Umbilical cord (tissue), 2 donors: ENCODE measurements around the gene HAGH. TPM values are rescaled to one million over a fixed set of nuclear protein-coding genes. Genes with fewer than 3 reads are reported as not detected.

Source experiments
- DNase-seq: peaks from one replicate; pipeline ENCODE4 v3.0.0-alpha.2; 2015; ENCODE audit warnings: low spot score
- total RNA-seq: library from RNA; depleted of rRNA; stranded (reverse); fragments of >200 nt; gene quantifications from one replicate; pipeline ENCODE4 v1.2.3, GENCODE V29; 2014; ENCODE audit warnings: low replicate concordance; ENCODE audit not compliant: insufficient read depth

Gene HAGH
- total RNA-seq, 1 donor from 2014 or later, result 34.4 TPM

DNA sequence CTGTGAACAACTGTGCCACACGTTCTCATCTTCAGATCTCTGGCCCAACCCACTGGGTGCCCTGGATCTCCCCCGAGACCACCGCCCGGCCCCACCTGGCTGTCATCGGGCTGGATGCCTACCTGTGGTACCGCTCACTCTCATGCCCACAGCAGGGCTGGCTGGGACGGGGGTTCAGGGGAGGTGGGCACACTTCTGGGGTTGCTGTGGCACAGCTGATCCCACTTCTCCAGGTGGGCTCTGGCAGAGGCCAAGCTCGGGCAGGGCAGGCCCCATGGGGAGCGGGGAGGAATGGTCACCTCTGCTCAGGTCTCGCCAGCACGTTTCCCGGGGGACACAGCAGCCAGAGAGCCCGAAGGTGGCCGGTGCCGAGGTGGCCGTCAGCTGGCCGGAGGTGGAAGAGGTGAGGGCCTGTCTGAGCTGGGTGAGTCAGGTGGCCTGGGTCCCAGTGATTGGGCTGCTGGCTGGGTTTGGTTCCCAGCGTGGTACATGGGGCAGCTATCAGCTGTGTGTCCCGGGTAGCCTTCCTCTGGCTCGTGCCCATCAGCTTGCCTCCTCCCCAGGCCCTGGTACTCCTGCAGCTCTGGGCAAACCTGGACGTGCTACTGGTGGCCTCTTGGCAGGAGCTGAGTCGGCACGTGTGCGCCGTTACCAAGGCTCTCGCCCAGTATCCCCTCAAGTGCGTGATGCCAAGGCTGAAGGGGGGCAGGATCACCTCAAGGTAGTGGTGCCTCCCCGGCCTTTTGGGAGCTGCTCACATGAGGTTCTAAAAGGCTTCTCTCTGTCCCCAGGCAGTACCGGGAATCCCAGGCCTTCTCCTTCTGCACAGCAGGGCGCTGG lies 51.4 kb downstream of the HAGH start:
- DNase-seq, result no peak

DNA sequence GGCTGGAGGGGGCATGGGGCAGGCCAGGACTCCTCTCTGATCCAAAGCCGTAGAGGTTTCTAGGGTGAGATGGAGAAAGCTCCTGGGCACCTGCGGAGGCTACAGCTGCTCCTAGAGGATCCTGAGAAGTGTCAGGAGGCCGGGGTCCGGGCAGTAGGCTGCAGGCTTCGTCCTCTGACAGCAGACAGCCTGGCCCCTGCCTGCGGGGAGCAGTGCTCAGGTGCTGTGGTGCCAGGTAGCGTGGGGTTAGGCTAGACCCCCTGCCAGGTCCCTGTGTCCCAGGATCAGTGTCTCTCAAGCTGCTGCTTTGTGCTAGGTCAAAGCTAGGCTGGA lies 52.2 kb downstream of the HAGH start:
- DNase-seq, result no peak

GRCh38 chr16:1773703-1774447 lies 52.8 kb downstream of the HAGH start:
- DNase-seq, result no peak

- peak; percentile 80 for DNase-seq
These were observed 53.5 kb downstream of the HAGH start, which contains the start of gene MRPS34 for GRCh38 chr16:1772908-1773702. Gene MRPS34 (minus strand): TSS chr16:1773134. CDS start chr16:1773119, 15 bp downstream.

DNA sequence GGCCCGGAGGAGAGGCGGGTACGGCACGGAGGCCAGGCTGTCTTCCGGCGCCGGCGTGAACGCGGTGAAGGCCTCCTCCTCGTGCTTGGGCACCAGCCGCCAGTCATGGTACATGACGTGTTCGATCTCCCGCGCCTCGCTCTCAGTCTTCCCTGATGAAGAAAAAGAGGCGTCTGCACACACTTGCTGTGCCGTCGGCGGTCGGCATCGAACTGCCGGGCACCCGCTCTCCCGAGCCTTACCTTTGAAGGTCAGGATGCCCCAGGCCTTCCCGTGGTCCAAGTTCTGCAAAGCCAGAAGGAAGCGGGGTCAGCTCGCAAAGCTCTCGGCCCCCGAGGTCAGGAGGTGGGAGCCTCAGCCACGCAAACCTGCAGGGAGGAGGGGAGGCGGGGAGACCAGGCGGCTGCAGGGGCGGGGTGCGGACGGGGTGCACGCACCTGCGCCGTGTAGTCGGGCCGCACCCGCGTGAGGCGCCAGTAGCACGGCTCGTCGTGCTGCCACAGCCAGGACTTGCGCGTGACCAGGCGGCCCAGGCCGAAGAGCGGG lies 54.2 kb downstream of the HAGH start, which contains the start of gene EME2:
TSS of gene EME2 (plus strand) at position 449 of the 546 bp plus-strand sequence. CDS start 418 bp downstream, outside the sequence.
- no peak for DNase-seq

DNA sequence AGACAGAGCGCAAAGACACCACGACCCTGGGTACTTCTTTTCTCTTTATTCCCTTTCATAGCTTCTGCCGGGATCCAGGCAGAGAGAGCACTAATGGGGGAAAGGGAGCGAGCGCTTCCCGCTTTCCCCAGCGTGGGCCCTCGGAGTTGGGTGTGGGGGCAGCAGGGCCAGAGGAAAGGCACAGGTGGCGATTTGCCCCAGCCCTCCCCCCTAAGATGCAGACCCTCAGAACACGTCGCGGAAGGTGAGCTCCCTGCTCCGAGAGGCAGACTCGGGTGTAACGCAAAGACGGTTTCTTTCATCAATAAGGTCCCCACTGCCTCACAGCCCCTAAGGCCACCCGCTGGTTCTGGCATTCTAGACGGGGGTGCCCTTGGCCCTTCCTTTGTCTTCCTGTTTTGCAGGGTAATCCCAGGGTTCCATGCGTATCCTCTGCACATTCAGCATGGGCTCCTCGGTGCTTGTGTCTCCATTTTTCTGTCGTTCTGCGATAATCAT lies 54.7 kb downstream of the HAGH start:
- no peak for DNase-seq

DNA sequence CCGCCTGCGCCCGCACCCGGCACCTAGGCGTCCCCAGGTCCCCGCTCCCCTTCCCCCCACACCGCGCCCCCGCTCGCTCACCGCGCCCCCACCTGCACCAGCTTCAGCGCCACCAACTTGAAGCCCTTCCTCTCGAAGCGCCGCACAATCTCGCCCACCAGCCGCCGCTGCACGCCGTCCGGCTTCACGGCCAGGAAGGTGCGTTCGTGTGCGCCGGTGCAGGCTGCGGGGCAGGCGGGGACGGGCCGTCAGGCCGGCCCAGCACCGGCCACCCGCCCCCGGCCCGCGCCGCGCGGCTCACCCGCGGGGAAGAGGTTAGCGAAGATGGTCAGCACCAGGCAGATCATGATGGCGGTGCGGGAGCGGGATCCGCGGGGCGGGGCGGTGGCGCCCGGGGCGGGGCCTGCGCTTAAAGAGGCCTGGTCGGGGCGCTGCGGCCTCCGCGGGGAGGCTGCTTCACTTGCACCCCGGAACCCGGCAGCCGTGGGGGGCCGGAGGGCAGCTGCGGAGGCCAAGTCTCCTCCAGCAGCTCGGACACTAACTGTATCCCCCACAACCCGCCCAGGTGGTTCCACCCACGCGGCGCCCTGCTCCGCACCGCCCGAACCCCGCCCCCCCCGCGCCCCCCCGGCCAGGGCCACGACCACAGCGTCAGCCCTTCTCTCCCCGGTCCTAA lies 55.3 kb downstream of the HAGH start, which contains the start of gene NME3:
TSS of gene NME3 (minus strand) at position 356 of the 676 bp plus-strand sequence. CDS start at position 347, 9 bp downstream.
- DNase-seq, result peak; percentile 73

DNA sequence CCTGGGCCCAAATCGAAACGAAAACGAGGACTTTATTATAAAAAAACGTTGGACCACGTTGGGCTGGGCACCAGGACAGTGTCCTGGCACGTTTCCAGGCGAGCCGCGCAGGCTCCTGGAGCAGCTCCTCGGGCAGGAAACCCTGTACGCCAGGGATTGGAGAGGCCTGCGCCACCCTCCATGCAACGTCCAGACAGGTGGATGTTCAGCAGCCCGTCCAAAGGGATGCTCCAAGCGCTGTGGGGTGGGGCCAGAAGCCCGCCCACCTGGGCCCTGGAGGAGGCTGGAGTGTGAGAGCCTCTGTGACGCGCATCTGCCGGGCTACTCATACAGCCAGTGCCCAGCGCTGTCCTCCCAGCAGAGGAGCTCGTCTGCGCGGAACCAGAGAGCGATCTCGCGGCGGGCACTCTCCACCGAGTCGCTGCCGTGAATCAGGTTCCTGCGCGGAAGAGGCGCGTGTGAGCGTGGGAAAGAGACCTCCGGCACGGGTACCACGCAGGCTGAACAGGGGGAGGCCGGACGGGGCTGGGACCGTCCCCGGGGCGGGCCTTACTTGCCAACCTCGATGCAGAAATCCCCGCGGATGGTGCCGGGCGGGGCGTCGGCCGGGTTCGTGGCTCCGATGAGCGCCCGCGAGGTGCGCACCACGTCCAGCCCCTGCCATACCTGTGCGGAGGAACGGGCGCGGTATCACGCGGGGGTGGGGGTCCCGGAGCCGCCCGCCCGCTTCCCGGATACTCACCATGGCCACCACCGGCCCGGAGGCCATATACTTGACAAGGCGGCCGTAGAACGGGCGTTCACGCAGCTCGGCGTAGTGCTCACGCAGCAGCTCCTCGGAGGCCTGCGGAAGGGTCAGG lies 56.1 kb downstream of the HAGH start:
- peak; percentile 40 for DNase-seq

DNA sequence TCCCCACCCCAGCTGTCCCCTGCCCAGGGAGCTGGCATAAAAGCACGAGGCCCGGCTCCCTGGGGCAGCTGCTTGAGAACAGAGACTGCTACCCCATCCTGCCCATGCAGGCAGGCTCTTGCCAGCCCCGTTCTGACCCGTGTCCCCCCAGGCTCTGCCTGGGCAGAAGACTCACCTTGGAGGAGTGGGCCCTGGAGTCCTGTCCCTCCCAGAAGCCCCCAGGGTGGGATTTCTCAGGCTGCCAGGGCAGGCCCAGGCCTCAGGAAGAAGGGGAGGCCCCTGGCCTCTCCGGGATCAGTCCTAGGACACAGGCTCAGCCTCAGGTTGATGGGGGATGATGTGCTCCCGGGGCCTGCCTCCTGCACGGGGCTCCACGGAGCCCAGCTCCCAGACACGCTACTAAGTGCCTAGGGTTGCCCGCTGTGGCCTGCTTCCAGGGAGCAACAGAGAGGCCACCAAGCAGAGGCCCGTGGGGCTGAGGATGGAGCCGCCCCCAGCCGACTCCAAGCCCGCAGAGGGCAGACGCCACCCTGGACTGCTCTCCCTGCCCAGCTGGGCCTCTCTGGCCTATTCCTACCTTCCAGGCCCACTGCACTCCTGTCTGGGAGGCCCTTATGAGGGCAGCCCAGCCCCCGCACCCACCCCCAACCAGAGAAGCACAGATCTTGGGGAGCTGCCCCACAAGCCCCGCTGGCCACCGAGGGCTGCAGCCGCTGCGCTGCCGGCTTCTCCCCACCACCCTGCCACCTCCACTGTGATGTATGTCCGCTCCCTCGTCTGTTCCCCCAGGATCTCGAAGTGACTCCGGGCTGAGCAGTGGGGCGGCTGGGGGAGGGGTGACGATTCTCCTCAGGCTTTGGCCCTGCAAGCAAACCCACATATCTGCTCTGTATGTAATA lies 57.0 kb downstream of the HAGH start:
- no peak for DNase-seq

DNA sequence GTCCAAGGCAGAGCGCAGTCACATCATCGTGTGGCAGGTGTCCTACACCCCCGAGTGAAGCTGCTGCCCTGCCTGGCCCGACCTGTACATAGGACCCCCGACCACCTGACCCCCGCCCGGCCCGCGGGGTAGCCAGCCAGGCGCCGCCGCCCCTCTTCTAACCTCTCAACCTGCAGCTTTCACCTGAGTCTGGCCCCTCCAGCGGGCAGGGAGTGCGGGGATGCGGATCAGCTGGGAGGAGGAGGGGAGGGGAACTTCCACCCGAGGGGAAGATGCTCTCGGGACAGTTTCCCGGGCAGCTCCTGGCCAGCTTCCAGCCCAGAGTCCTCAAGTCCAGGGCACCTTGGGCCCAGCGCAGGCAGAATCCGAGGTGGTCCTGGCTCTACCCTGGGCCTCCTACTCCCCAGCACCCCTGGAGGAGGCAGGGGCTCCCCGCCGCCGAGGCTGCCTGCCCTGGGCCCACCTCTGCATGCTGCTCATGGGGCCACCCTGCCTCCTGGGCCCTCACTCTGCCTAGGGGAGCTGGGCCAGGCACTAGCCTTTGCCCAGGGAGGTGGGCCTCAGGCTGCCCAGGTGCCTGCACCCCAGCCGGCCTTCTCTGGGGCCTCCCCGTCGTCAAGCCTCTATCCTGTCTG lies 57.7 kb downstream of the HAGH start:
- DNase-seq, result no peak

DNA sequence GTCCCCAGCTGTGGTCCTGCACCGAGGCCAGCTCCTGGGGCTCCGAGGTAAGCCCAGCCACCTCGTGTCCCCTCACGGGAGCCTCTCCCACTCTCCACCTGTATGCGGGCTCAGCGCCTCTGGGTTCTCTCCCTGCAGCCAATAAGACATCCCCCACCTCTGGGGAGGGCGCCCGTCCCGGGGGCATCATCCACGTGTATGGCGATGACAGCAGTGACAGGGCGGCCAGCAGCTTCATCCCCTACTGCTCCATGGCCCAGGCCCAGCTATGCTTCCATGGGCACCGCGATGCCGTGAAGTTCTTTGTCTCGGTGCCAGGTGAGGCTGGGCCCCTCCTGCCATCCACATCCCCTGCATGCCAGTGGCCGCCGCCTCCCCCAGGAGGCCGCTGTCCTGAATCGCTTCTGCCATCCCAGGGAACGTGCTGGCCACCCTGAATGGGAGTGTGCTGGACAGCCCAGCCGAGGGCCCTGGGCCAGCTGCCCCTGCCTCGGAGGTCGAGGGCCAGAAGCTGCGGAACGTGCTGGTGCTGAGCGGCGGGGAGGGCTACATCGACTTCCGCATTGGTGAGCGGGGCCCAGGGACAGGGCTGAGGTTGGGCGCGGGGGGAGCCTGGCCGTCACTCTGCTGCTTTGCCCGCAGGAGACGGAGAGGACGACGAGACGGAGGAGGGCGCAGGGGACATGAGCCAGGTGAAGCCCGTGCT lies 58.4 kb downstream of the HAGH start:
- no peak for DNase-seq

DNA sequence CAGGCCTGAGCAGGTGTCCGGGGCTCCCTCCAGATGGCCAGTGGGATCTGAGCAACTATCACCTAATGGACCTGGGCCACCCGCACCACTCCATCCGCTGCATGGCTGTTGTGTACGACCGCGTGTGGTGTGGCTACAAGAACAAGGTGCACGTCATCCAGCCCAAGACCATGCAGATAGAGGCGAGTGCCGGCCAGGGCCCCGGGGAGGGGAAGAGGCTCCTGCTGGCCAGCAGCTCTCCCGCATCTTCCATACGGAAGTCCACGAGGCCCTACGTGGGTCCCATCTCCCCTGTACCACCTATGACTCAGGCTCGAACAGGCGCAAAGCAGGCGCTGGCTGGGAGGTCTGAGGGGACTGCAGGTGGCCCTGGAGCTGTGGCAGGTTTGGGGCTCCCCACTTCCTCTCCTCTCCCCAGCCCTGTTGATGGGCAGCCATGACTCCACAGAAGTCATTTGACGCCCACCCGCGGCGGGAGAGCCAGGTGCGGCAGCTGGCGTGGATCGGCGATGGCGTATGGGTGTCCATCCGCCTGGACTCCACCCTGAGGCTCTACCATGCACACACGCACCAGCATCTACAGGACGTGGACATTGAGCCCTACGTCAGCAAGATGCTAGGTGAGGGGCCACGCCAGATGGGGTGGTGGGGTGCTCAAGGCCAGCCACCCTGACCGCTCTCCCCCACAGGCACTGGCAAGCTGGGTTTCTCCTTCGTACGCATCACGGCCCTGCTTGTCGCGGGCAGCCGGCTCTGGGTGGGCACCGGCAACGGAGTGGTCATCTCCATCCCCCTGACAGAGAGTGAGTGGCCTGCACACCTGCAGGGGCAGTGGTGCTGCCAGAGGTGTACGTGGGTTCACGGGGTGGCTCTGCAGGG lies 59.3 kb downstream of the HAGH start:
- no peak for DNase-seq

DNA sequence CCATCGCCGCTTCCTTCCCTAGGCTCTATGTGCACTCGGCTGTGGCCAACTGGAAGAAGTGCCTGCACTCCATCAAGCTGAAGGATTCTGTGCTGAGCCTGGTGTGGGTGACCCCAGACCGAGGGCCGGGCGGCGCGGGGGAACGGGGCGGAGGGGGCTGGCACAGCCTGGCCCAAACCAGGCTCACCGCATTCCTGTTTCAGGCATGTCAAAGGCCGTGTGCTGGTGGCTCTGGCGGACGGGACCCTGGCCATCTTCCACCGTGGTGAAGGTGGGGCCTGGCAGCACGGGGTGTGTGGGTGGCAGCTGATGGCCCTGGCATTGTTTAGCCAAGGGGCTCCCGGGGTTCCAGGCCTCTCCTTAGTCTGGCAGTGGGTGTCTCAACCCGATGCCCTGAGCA lies 59.9 kb downstream of the HAGH start:
- no peak for DNase-seq

DNA sequence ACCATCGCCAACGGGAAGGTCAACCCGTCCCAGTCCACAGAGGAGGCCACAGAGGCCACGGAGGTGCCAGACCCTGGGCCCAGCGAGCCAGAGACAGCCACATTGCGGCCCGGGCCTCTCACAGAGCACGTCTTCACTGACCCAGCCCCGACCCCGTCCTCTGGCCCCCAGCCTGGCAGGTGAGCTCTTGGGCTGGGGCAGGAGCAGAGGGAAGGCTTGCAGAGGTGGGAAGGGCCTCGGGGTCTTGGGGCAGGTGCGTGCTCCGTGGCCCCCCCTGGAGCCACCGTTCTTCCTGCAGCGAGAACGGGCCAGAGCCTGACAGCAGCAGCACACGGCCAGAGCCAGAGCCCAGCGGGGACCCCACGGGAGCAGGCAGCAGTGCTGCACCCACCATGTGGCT lies 60.4 kb downstream of the HAGH start:
- DNase-seq, result no peak

DNA sequence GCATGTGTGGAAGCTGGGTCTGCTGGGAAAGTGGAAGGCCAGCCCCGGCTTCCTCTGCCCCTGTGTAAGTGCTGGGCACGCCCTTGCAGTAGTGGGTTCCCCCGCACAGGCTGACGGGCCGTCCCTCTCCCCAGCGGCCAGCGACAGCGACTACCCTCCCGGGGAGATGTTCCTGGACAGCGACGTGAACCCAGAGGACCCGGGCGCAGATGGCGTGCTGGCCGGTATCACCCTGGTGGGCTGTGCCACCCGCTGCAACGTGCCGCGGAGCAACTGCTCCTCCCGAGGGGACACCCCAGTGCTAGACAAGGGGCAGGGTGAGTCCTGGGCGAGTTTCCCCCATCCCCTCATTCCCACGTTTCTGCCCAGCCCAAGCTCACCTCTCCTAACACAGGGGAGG lies 60.8 kb downstream of the HAGH start:
- DNase-seq, result no peak

GRCh38 chr16:1764971-1765370 lies 61.7 kb downstream of the HAGH start:
- DNase-seq, result no peak
